ENCODE measurements around the gene PRR14L. TPM values are rescaled to one million over a fixed set of nuclear protein-coding genes. Genes with fewer than 3 reads are reported as not detected.

PRR14L gene
- total and polyA plus RNA-seq, 2 of the 13 experiments (the other 11 are each of a cell fraction or from before 2014, with no cell fraction given): 6.6 to 16.5 TPM

GRCh38 chr22:31646186-31647019, 103.5 kb downstream of the PRR14L start (continued):
- TF ChIP-seq NR2F6 (IDR thresholded peaks at IDR 0.05) (0 out of 2 replicates have a peak, but pooled peaks have one; percentile 25), NR2F6 (CRISPR knock-in tag; IDR thresholded peaks at IDR 0.05) (no peak), HDAC6 (IDR thresholded peaks at IDR 0.05; ENCODE audit: low read depth, low read length) (no peak), ZBTB21 (CRISPR knock-in tag; IDR thresholded peaks at IDR 0.05) (peak; percentile 60), CENPT (CRISPR knock-in tag; IDR thresholded peaks at IDR 0.05; ENCODE audit: low read depth) (no peak), BCL6 (CRISPR knock-in tag; IDR thresholded peaks at IDR 0.05) (peak; percentile 36; the same call in 1 of the 2 replicates), KDM4B (CRISPR knock-in tag; IDR thresholded peaks at IDR 0.05) (no peak), ZBTB7B (CRISPR knock-in tag; IDR thresholded peaks at IDR 0.05) (no peak), SP5 (CRISPR knock-in tag; IDR thresholded peaks at IDR 0.05; ENCODE audit: borderline replicate concordance, low read depth) (no peak), CHD4 (IDR thresholded peaks at IDR 0.05; ENCODE audit: borderline replicate concordance, low read length) (no peak), FOXK1 (CRISPR knock-in tag; IDR thresholded peaks at IDR 0.05; ENCODE audit: borderline replicate concordance, low read depth) (peak; percentile 42; the same call in 1 of the 2 replicates), ZNF230 (CRISPR knock-in tag; IDR thresholded peaks at IDR 0.05) (no peak), TBX2 (CRISPR knock-in tag; IDR thresholded peaks at IDR 0.05; ENCODE audit: borderline replicate concordance) (peak; percentile 59), FOXP1 (IDR thresholded peaks at IDR 0.05) (no peak), FOXP1 (CRISPR knock-in tag; IDR thresholded peaks at IDR 0.05) (peak; percentile 53; the same call in 1 of the 2 replicates), ZNF619 (CRISPR knock-in tag; IDR thresholded peaks at IDR 0.05) (no peak), SP140L (CRISPR knock-in tag; IDR thresholded peaks at IDR 0.05; ENCODE audit: borderline replicate concordance) (no peak), ZNF124 (CRISPR knock-in tag; IDR thresholded peaks at IDR 0.05) (no peak), ZEB1 (IDR thresholded peaks at IDR 0.05; ENCODE audit: insufficient replicate concordance, low read depth) (no peak), CHCHD3 (CRISPR knock-in tag; IDR thresholded peaks at IDR 0.05) (no peak), ATF2 (CRISPR knock-in tag; IDR thresholded peaks at IDR 0.05) (no peak), CBFB (CRISPR knock-in tag; IDR thresholded peaks at IDR 0.05) (no peak), ZFP36 (IDR thresholded peaks at IDR 0.05; ENCODE audit: borderline replicate concordance, low read depth, low read length, partially characterized antibody) (no peak)
- TF ChIP-seq, protein P1, sequence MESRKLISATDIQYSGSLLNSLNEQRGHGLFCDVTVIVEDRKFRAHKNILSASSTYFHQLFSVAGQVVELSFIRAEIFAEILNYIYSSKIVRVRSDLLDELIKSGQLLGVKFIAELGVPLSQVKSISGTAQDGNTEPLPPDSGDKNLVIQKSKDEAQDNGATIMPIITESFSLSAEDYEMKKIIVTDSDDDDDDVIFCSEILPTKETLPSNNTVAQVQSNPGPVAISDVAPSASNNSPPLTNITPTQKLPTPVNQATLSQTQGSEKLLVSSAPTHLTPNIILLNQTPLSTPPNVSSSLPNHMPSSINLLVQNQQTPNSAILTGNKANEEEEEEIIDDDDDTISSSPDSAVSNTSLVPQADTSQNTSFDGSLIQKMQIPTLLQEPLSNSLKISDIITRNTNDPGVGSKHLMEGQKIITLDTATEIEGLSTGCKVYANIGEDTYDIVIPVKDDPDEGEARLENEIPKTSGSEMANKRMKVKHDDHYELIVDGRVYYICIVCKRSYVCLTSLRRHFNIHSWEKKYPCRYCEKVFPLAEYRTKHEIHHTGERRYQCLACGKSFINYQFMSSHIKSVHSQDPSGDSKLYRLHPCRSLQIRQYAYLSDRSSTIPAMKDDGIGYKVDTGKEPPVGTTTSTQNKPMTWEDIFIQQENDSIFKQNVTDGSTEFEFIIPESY (CRISPR knock-in tag; IDR thresholded peaks at IDR 0.05): no peak
- TF ChIP-seq, protein P2, sequence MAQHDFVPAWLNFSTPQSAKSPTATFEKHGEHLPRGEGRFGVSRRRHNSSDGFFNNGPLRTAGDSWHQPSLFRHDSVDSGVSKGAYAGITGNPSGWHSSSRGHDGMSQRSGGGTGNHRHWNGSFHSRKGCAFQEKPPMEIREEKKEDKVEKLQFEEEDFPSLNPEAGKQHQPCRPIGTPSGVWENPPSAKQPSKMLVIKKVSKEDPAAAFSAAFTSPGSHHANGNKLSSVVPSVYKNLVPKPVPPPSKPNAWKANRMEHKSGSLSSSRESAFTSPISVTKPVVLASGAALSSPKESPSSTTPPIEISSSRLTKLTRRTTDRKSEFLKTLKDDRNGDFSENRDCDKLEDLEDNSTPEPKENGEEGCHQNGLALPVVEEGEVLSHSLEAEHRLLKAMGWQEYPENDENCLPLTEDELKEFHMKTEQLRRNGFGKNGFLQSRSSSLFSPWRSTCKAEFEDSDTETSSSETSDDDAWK (CRISPR knock-in tag; IDR thresholded peaks at IDR 0.05): no peak
- TF ChIP-seq, protein P3, sequence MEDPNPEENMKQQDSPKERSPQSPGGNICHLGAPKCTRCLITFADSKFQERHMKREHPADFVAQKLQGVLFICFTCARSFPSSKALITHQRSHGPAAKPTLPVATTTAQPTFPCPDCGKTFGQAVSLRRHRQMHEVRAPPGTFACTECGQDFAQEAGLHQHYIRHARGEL (CRISPR knock-in tag; IDR thresholded peaks at IDR 0.05): no peak

Measured in HepG2 (cell line).